GM19023 (cell line): ENCODE measurements around the gene CDC42.
"Not testable (repeated sequence)": the region's sequence is repeated elsewhere in the genome, so short reads cannot be mapped to it uniquely, and the experiment has no call there.

ENCODE experiments used
- ATAC-seq: cut with Tn5 transposase; IDR thresholded peaks from one replicate; pipeline ENCODE4 v1.9.1; 2021; ENCODE audit warnings: mild to moderate bottlenecking, moderate library complexity; ENCODE audit not compliant: unreplicated experiment

Gene CDC42

DNA sequence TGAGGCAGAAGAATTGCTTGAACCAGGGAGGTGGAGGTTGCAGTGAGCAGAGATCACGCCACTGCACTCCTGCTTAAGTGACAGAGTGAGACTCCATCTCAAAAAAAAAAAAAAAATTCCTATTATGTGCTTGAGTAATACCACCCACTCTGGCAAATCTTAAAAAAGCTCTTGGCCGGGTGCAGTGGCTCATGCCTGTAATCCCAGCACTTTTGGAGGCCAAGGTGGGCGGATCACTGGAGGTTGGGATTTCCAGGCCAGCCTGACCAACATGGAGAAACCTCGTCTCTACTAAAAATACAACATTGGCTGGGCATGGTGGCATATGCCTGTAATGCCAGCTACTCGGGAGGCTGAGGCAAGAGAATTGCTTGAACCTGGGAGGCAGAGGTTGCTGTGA, 17.7 kb upstream of the CDC42 start:
- not testable (repeated sequence) for ATAC-seq

DNA sequence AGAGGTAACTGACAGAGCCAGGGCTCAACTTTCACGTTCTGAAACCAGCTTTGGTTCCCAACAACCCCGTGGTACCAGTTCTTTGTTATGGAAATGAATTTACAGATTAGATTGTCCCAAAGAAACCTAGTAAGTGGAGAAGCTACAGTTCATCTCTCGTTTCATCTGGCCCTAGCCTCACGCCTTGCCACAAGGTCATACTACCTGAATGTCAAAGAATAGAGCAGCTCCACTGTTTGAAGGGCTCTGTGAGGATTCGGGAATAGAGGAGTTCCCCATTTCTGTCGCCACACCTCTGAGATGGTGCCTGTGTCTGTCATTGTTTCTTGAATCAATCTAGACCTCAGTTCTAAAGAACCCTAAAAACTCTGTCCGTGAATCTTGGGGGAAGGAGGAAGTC, 15.0 kb upstream of the CDC42 start:
- ATAC-seq, result no peak

DNA sequence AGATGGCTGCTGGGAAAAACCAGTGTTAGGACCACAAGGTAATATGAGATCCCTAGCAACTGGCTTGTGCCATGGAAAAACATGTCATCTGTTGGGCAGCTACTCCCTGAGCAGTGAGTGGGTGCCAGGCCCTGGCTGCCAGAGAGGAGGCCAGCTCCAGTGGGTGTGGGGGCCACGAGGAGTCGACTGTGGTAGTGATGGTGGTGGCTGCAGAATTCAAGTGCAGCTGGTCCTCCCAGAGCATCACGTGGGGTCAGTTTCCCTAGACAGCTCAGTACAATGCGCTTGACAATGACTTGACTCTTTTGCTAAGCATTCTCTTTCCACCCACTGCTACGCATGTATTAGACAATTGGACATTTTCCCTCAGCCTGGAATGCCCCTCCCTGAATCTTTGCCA, 14.5 kb upstream of the CDC42 start:
- no peak for ATAC-seq

DNA sequence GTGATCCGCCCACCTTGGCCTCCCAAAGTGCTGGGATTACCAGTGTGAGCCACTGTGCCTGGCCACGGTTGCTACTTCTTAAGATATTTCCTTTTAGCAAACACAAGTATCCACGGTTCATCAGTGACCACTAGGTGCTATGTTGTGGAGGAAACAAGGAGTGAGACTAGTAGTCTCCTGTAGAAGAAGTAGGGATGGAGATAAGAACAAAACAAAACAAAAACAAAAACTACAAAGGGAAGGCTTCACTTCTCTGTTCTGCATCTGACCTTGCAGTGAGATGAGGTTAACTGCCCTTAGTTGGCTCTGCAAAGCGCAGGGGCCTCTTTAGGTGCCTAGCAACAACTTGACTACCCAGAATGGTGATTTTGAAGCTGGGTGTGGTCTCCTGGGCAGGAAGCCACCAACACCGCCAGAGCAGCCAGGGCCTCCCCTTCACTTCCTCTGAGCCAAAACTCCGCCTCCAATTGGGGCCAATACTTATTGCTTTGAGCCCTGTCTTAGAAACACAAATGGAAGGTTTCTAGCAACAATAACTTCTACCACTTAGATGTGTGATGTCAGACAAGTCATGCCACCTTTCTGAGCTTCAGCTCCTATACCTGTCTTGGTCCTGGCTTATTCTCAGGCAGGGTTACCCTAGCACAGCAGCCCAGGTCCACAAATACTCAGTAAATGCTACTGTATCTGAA, 12.8 kb upstream of the CDC42 start:
- peak; percentile 95 for ATAC-seq

DNA sequence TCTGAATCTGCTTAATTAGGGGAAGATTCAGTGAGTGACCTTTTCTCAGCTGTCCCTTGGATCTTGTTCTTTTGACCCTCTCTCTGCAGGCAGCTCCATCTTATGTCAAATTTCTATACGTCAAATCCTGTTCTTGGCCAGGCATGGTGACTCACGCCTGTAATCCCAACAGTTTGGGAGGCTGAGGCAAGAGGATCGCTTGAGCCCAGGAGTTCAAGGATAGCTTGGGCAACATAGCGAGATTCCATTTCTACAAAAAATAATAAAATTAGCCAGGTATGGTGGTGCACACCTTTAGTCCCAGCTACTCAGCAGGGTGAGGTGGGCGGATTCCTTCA, 12.3 kb upstream of the CDC42 start:
- no peak for ATAC-seq

DNA sequence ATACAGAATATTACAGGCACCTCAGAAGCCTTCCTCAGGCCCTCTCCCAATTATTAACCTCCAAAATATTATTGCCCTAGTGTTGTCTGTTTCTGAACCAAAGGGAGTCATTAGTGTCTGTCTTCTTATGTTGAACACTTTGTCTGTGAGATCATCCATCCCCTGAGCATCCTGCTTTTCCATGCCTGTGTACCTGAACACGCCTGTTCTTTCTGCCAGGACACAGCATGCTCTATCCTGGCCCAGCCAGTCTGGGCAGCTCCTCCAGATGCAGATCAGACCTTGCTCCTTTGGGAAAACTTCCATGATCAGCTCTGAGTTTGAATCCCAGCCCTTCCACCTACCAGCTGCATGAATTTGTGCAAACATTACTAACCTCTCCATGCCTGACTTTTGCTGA, 11.0 kb upstream of the CDC42 start:
- ATAC-seq, result no peak

DNA sequence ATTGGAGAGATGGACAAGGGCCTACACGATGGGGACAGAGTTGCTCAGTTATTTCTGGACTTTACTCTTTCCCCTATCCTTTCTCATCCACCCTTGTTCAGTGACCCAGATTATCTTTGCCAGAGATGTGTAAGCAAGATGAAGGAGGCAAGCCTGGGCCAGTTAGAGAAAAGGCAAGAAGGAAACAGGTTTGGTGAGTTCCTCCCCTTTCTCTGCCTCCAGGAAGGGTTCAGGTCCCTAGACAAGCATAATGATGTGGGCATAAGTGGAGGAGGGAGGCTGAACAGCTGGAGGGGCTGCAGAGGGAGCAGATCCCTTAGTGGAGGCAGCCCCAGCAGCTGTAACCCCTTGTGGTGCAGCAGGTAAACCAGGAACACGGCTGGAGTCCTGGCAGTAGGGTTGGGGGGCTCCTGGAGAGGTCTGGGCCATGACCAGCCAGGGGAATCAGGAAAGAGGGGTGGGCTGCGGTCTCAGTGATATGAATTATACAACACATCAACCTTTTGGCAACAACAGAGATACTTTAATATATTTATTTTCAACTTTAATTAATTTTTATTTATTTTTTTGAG, 9.2 kb upstream of the CDC42 start:
- no peak for ATAC-seq

DNA sequence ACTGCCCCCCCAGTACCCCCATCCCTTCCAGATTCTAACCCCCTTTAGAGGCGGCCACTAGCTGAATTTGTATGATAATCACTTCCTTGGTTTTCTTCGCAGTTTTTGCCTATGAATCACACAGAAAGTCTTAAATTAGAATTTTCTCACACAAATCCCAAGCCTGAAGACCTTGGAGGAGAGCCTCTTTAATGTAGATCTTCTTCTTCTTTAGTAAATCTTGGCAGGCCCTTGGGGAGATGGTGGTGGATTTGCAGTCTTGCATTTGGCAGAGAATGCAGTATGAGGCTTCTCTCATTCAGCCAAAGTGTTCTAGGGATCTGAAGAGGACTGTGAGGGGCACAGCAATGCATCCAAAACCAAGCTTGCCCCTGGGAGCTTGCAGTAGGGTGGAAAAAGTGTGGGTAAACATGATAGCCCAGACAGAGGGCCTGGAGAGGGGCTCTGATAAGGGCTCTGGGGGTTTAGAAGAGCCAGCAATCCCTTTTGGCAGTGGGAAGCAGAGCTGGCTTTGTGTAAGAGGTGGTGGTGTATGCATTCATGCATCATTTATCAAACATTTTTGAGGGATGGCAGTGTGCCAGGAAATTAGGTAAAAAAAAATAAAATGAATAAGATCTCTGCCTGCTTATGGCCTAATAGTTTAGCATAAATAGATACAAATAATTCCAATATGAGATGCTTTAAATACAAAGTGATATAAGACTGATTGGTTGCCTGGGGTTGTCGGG, 7.7 kb upstream of the CDC42 start:
- ATAC-seq, result no peak

DNA sequence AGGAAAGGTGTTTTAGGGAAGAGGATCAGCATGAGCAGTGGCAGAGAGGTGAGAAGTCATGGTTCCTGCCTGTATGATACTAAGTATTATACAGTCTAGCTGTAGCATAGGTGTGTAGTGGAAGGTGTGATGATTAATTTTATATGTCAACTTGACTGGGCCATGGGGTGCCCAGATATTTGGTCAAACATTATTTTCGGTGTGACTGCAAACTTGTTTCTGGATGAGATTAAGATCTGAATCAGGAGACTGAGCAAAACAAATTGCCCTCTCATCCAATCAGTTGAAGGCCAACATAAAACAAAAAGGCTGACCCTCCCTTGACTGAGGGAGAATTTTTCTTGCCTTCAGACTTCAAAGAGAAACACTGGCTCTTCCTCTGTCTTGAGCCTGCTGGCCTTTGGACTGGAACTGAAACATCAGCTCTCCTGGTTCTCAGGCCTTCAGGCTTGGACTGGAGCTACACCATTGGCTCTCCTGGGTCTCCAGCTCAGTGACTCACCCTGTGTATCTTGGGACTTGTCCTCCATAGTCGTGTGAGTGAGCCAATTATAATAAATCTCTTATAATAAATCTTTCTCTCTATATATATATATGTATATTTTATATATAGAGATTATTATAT, 6.8 kb upstream of the CDC42 start:
- ATAC-seq, result no peak

DNA sequence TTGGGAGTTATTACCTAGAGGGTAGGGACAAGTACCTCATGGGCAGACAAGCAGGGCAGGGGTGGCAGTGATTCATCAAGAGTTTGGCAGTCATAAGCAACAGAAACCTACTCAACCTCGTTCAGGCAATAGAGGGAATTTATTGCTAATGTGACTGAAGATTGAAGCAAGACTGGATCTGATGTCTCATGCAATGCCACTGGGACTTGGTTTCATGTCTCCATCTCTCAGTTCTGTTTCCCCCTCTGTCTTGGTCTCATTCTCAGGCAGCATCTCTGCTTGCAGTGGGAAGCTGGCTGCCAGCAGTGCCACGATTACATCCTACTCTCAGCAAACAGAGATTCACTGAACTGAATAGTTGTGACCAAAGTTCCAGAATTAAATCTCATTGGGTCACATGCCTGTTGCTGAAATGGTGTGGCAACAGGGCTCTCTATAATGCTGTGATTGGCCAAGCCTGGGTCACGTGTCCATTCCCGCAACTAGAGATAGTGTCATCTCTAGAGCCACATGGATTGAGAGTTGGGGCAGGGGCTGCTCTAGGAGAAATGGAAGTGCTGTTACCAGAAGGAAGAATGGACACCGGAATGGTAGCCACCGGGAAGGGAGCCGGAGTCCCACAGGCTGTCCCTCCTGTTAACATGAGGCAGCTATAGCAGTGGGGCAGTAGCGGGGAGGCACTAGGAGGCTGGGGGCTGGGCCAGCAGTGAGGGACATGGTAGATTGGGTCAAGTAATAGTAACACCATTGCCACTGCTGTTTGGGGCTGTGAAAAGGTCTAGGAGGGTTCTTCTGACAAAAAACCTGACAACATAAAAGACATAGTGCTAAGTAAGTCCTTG, 3.9 kb upstream of the CDC42 start:
- ATAC-seq, result no peak

DNA sequence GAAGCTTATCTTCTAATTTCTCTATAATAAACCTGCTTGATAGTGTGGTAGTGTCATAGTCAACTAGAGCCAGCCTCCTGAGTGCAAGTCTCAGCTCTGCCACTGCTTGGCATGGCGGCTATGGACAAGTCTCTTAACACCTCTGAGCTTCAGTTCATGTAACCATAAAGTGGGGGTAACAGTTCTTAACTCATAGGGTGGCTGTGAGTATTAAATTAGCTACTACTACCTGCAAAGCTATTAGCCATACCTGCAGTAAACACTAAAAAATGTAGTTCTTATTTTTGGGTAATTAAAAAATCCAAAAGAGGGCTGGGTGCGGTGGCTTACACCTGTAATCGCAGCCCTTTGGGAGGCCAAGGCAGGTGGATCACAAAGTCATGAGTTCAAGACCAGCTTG, 2.2 kb upstream of the CDC42 start:
- no peak for ATAC-seq

DNA sequence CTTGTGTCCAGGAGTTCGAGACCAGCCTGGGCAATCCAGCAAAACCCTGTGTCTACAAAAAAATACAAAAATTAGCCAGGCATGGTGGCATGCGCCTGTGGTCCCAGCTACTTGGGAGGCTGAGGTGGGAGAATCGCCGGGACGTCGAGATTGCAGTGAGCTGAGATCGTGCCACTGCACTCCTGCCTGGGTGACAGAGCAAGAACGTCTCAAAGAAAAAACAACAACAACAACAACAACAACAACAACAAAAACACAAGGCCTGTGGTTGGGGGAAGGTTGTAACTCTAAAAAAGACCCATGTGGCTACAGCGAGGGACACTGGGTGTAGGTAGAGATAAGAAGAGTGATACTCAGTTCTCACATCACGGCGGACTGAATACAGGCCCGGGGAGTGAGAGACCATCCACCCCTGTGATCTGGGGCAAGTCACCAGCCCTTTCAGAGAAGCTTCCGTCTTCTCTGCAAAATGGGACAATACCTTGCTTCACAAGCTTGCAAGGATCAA, 848 bp upstream of the CDC42 start:
- ATAC-seq, result no peak

DNA sequence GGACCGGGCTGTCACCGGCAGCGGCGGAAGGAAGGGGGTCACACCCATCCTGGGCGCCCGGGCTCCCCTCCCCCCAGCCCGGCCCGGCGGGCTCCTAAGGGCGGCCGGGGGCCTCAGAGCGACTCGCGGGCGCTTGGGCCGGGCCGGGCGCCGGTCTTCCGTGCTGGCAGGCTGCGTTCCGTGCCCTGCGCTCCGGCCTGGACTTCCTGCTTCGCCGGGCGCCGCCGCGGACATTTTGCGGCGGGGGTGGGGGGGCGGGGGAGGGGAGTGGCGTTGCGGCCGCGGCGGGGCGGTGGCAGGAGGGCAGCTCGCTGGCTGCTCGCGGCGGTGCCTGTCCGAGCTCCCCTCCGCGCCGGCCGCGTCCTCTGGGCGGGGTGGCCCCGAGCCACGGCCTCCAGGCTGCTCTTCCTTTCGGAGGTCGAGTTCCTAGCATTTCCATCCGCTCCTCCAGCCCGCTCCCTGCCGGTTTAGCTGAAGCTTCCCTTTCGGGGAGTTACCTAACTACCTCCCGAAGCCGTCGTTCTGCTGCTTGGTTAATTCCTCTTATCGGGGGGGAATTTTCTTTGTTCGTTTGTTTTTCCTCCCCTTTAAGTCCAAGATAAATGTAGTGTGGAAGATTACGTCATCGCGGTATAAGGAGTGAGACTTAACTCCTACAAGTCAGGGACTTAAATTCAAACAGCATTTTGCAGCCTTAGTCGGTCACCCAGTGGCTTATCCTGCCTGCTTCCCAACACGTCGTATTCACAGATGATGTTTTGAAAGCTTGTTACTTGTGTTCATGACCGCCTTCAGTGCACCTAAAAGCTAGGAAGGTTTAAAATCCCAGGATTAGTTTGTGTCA, 730 bp downstream of the CDC42 start:
- ATAC-seq, result peak; percentile 44

DNA sequence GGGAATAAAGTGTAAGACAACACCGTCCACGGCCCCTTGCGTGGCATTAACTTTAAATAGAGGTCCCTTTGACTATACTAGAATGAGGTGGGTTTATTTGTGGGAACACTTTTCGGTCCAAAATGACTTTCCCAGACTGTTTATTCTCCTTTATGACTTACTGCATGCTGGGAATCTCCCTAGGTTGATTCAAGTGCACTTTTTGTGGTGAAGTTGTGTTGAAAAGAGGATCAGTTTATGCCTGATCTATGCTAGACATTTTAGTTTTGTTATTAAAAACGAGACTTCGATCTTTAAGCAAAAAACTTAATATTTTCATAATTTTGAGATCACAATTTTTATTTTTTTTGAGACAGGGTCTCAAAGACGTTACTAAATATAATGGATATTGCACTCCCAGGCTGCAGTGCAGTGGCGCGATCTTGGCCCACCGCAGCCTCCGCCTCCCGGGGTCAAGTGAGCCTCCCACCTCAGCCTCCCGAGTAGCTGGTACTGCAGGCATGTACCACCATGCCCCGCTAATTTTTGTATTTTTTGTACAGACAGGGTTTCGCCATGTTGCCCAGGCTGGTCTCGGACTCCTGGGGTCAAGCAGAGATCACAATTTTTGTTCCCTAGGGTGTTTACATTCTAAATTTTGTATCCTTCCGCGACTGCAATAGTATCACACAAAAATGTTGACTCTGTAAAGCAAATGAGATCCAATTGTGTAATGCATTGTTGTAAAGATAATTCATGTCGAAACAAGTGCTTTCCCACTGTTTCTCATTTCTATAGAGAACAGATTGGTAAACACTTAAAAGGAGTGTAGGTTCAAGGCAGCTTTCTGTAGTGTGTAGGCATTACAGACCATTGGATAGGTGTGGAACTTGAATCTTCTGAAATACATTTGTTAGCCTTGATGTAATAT, 1.6 kb downstream of the CDC42 start:
- no peak for ATAC-seq

DNA sequence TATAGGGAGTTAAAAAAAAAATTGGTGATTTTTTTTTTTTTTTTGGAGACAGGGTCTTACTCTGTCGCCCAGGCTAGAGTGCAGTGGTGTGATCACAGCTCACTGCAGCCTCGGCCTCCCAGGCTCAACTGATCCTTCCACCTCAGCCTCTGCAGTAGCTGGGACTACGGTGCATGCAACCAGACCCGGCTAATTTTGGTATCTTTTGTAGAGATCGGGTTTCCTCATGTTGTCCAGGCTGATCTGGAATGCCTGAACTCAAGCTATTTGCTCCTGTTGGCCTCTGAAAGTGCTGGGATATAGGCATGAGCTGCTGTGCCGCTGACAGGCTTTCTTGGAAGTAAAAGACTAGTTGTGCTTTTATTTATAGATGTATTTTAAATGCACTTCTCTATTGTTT, 3.0 kb downstream of the CDC42 start:
- ATAC-seq, result no peak

DNA sequence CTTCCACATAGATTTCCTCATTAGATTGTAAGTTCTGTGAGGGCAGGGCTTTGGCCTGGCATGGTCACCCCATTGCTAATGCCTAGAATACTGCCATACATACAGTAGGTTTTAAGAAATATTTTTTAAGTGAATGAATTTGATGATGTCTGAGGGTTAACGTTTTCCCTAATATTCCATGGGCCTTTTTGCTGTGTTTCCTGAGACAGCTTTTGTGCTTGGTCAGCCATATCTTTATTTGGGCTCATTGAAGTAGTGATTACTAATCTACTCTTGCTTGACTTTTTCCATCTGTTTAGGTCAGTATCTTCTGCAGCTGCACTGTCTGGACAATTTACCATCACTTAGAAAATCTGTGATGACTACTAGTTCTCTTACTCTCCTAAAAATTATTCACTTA, 3.5 kb downstream of the CDC42 start:
- ATAC-seq, result no peak

DNA sequence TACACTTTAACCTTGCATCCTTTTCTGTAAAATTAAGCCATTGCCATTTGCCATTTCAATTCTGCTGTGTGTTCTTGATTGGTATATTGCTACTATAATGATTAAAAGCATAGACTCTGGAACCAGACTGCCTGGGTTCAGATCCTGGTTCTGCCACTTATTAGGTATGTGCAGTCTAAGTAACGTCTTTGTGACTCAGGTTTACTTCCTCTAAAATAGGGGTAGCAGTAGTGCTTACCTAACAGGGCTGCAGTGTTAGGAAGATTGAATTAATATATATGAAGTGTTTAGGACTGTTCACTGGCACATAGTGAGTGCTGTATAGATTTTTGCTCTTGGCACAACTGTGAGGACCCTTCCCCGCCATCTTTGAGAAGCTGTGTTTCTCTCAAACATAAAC, 4.4 kb downstream of the CDC42 start:
- no peak for ATAC-seq

DNA sequence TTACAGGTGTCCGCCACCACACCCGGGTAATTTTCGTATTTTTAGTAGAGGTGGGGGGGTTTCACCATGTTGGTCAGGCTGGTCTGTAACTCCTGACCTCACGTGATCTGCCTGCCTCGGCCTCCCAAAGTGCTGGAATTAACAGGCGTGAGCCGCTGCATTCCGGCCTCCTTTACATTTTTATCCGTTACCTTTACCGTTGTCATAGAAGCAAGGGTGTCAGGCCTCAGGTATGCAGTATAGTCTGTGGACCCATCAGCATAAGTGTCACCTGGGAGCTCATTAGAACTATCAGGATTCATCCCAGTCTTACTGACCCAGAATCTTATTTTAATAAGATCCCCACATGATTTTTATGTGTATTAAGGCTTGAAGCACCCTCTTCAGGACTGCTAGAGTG, 5.4 kb downstream of the CDC42 start:
- ATAC-seq, result no peak

DNA sequence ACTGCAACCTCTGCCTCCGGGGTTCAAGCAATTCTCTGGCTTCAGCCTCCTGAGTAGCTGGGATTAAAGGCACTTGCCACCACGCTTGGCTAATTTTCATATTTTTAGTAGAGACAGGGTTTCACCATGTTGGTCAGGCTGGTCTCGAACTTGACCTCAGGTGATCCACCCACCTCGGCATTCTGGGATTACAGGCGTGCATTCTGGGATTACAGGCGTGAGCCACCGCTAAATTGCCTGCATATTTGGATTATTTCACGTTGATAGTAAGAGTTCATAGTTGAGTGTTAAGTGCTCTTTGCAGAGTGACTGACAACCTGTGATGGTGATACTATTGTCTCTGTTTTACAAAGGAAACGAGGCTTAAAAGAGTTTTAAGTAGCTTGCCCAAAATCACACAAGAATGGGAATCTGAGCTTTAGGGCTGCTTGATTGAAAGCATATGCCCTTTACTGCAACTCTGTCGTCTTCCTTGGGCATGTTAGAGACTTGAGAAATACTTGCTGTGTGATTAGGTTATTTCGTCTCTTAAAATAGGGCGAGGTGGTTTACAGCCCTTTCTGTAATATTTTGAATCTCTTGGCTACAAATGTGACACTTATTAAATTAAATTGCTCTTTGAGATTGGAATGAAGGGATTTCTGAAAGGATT, 12.4 kb downstream of the CDC42 start:
- ATAC-seq, result no peak
